HCT116 (cell line): ENCODE results near the gene LEMD1. TPM values are rescaled to one million over a fixed set of nuclear protein-coding genes. Genes with fewer than 3 reads are reported as not detected.

Source experiments
- ATAC-seq: fragments of 200-7000 bp; cut with Tn5 transposase; 2 replicates; pipeline ENCODE4 v1.9.1; 2020; ENCODE audit warnings: mild to moderate bottlenecking, moderate library complexity
- BruUV-seq: library from RNA; stranded (reverse); fragments of 400-500 nt; replicated peaks from 2 replicates; lab custom pipeline; 2021; lab: Mats Ljungman, UMichigan
- CTCF ChIA-PET: fragments of 300-600 bp; sonication (Branson Sonifier 250); formaldehyde crosslinking; loops from one replicate; lab custom pipeline; 2021; ENCODE audit warnings: antibody characterized with exemption; lab: Charles Lee
- POLR2A ChIA-PET: fragments of 300-600, 350-600 bp; sonication (Branson Sonifier 250); formaldehyde crosslinking; loops from one replicate; lab custom pipeline; 2021; ENCODE audit warnings: antibody characterized with exemption; lab: Charles Lee
- RAD21 ChIA-PET, 2 experiments: fragments of 300-600 bp; sonication (Branson Sonifier 250); formaldehyde crosslinking; loops; one replicate each; lab custom pipeline; 2023; ENCODE audit warnings: low total read pairs in 2 of 2; ENCODE audit not compliant: uncharacterized antibody in 2 of 2, unreplicated experiment in 2 of 2, low non-redundant PET in 1 of 2; lab: Charles Lee
- DNase-seq: peaks from one replicate; pipeline ENCODE4 v3.0.0-alpha.2; 2010; ENCODE audit warnings: low read depth, low spot score
- H2AFZ ChIP-seq: fragments of 200-600 bp; shearing (Covaris generic), sonication (generic); 2 replicates; pipeline ENCODE4 v1.6.1; 2017; ENCODE audit warnings: low read depth, mixed run types, mixed read lengths, antibody characterized with exemption, low read length; ENCODE audit not compliant: poor library complexity, severe bottlenecking
- H3K27ac ChIP-seq: 2 replicates; pipeline ENCODE4 v1.5.1; 2012; ENCODE audit warnings: low read depth, low read length
- H3K27me3 ChIP-seq: fragments of 200-600 bp; sonication (generic); 2 replicates; pipeline ENCODE4 v1.6.1; 2016; ENCODE audit warnings: mixed run types, low read length, mixed read lengths; ENCODE audit not compliant: insufficient read depth
- H3K36me3 ChIP-seq, 2 experiments: fragments of 200-500 bp in 1 of 2; fragments of 200-600 bp in 1 of 2; sonication (Bioruptor generic) in 1 of 2; sonication (generic) in 1 of 2; 2 replicates each; pipeline versions ENCODE4 v1.5.1 to v1.6.1; 2014 to 2016; ENCODE audit warnings: low read length in 2 of 2, inconsistent platforms in 1 of 2, mixed read lengths in 1 of 2, mixed run types in 1 of 2; ENCODE audit not compliant: insufficient read depth in 2 of 2, control insufficient read depth in 1 of 2
- H3K4me1 ChIP-seq, 2 experiments: fragments of 200-600 bp in 1 of 2; sonication (generic) in 1 of 2; 2 replicates each; pipeline versions ENCODE4 v1.5.1 to v1.6.1; 2012 to 2017; ENCODE audit warnings: low read length in 2 of 2, inconsistent platforms in 1 of 2, mild to moderate bottlenecking in 1 of 2, mixed read lengths in 1 of 2, mixed run types in 1 of 2, moderate library complexity in 1 of 2; ENCODE audit not compliant: insufficient read depth in 2 of 2, control insufficient read depth in 1 of 2
- H3K4me2 ChIP-seq: fragments of 200-600 bp; sonication (generic); 2 replicates; pipeline ENCODE4 v1.6.1; 2017; ENCODE audit warnings: mixed run types, low read length, mixed read lengths
- H3K4me3 ChIP-seq, 2 experiments: fragments of 200-600 bp in 1 of 2; sonication (generic) in 1 of 2; replicated peaks in 1 of 2; 2 replicates each; pipeline ENCODE4 v1.5.1; 2011 to 2016; ENCODE audit warnings: low read length in 2 of 2, control low read depth in 1 of 2, low read depth in 1 of 2, mild to moderate bottlenecking in 1 of 2, mixed read lengths in 1 of 2, mixed run types in 1 of 2
- H3K79me2 ChIP-seq: fragments of 200-600 bp; sonication (generic); 2 replicates; pipeline ENCODE4 v1.6.1; 2017; ENCODE audit warnings: mild to moderate bottlenecking, mixed run types, low read length, moderate library complexity, mixed read lengths; ENCODE audit not compliant: insufficient read depth
- H3K9ac ChIP-seq: fragments of 200-600 bp; sonication (generic); 2 replicates; pipeline ENCODE4 v1.6.1; 2016; ENCODE audit warnings: low read length, mixed read lengths
- H3K9me2 ChIP-seq: fragments of 200-600 bp; sonication (generic), shearing (Covaris generic); 2 replicates; pipeline ENCODE4 v1.6.1; 2017; ENCODE audit warnings: mixed run types, mild to moderate bottlenecking, moderate library complexity; ENCODE audit not compliant: insufficient read depth
- H3K9me3 ChIP-seq, 2 experiments: fragments of 200-500 bp in 1 of 2; fragments of 200-600 bp in 1 of 2; sonication (Bioruptor generic) in 1 of 2; sonication (generic) in 1 of 2; 2 replicates each; pipeline ENCODE4 v1.6.1; 2014 to 2017; ENCODE audit warnings: low read length in 2 of 2, mixed read lengths in 2 of 2, inconsistent platforms in 1 of 2, low read depth in 1 of 2, mild to moderate bottlenecking in 1 of 2, mixed run types in 1 of 2, moderate library complexity in 1 of 2; ENCODE audit not compliant: control insufficient read depth in 1 of 2, insufficient read depth in 1 of 2
- H4K20me1 ChIP-seq: fragments of 200-600 bp; sonication (generic), shearing (Covaris generic); 2 replicates; pipeline ENCODE4 v1.6.1; 2017; ENCODE audit warnings: mixed run types, mild to moderate bottlenecking, moderate library complexity; ENCODE audit not compliant: insufficient read depth
- CBX3 ChIP-seq: IDR thresholded peaks from 2 replicates; pipeline ENCODE4 v1.6.1; 2012; ENCODE audit warnings: low read depth
- intact Hi-C: fragments of 100-400 bp; cut with micrococcal nuclease; formaldehyde crosslinking; loops from 2 replicates; pipeline ENCODE4 v1.10.0; 2022
- total RNA-seq: library from RNA; stranded (reverse); gene quantifications from one replicate; pipeline ENCODE4 v1.2.1, GENCODE V29; 2021; ENCODE audit not compliant: unreplicated experiment
- TF ChIP-seq, protein P1 (sequence below): IDR thresholded peaks from 2 replicates; pipeline ENCODE4 v1.6.1; 2012
- TF ChIP-seq, protein P2 (sequence below): IDR thresholded peaks from 2 replicates; pipeline ENCODE4 v1.6.1; 2011; ENCODE audit warnings: mild to moderate bottlenecking, low read length, moderate library complexity; ENCODE audit not compliant: insufficient replicate concordance; ENCODE audit errors: extremely low read depth

LEMD1 gene
- total RNA-seq, 1 experiment from 2014 or later: 11.9 TPM

DNA sequence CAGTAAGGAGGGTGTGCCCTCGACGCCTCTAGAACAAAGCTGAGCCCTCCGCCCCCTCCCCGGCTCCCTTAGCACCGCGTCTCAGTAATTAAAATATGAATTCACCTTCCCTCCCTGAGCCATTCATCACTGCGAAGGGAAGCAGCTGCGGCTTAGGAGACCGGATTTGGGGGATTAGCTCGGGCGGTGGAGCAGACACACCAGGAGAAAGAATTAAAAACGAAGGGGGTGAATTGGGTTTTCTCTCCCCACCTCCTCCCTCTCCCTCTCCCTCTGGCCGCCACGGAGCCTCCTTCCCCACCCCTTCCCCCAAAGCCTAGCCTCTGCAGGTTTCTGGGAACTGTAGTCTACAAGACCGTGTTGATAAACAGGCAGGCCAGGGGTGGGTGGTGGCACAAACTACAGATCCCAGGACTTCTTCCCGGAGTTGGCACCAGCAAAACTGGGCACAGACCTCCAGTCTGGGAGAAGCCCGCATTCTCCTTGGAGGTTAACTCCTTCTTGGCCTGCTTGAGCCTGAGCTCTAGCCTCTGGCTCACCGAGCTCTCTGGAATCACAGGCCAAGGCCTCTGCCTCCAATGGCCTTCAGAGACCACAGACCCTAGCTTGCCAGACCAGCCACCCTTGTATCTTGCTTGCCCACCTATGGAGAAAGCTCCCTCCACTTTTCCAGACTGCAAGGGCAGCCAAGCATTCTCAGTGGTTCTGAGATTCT is 23.2 kb upstream of the LEMD1 start:
- ATAC-seq (no peak), DNase-seq (no peak)
- H3K4me3 ChIP-seq: no peak overlapping the region
- RAD21 ChIA-PET: interaction anchor here in 1 of 2 experiments (0.7 kb wide), 1 partner anchor 1631 kb away, joined by 5 read pairs; no protein-coding TSS in a partner anchor
- no peaks in the 10 kb centered on the region for H3K27me3 ChIP-seq
- H3K9me2 ChIP-seq: no peaks in the 10 kb centered on the region
- no peak overlapping the region for H2AFZ ChIP-seq
- no peak overlapping the region for H3K9ac ChIP-seq
- H4K20me1 ChIP-seq: no peaks in the 10 kb centered on the region
- POLR2A ChIA-PET: interaction anchor here (0.6 kb wide), 1 partner anchor 35 kb away, joined by 4 read pairs; no protein-coding TSS in a partner anchor
- no TSS peak for BruUV-seq
- TF ChIP-seq, protein P1, sequence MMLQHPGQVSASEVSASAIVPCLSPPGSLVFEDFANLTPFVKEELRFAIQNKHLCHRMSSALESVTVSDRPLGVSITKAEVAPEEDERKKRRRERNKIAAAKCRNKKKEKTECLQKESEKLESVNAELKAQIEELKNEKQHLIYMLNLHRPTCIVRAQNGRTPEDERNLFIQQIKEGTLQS: no peak
- TF ChIP-seq, protein P2, sequence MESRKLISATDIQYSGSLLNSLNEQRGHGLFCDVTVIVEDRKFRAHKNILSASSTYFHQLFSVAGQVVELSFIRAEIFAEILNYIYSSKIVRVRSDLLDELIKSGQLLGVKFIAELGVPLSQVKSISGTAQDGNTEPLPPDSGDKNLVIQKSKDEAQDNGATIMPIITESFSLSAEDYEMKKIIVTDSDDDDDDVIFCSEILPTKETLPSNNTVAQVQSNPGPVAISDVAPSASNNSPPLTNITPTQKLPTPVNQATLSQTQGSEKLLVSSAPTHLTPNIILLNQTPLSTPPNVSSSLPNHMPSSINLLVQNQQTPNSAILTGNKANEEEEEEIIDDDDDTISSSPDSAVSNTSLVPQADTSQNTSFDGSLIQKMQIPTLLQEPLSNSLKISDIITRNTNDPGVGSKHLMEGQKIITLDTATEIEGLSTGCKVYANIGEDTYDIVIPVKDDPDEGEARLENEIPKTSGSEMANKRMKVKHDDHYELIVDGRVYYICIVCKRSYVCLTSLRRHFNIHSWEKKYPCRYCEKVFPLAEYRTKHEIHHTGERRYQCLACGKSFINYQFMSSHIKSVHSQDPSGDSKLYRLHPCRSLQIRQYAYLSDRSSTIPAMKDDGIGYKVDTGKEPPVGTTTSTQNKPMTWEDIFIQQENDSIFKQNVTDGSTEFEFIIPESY: no peak
- TF ChIP-seq CBX3: no peak
- H3K27ac ChIP-seq: no peak overlapping the region
- intact Hi-C loops: loop anchor here (5.0 kb wide), 1 partner anchor 42 kb away; no protein-coding TSS in a partner anchor
- no peak overlapping the region for H3K4me2 ChIP-seq
- peaks cover 0 to 8% of the 10 kb centered on the region in 2 experiments; a peak in 1 of 4 replicates for H3K36me3 ChIP-seq
- no peaks in the 10 kb centered on the region for H3K9me3 ChIP-seq
- CTCF ChIA-PET: interaction anchor here (1.2 kb wide), 1 partner anchor 14 kb away, joined by 6 read pairs; no protein-coding TSS in a partner anchor
- peaks cover 29% of the 10 kb centered on the region for H3K79me2 ChIP-seq
- peaks cover 68 to 97% of the 10 kb centered on the region in 2 experiments for H3K4me1 ChIP-seq
